Naive thymus-derived CD4-positive, alpha-beta T cell (primary cell): ENCODE results near the gene DAPK1. TPM values are rescaled to one million over a fixed set of nuclear protein-coding genes. Genes with fewer than 3 reads are reported as not detected.

Experiments used
- ATAC-seq: fragments of 150-1000 bp; cut with Tn5 transposase; 2 replicates; pipeline ENCODE4 v1.10.0; 2021; ENCODE audit warnings: mild to moderate bottlenecking, moderate library complexity
- CTCF ChIA-PET: fragments of 350-600 bp; sonication (Branson Sonifier 250); formaldehyde crosslinking; loops from one replicate; lab custom pipeline; 2021; ENCODE audit warnings: antibody characterized with exemption; lab: Charles Lee
- POLR2A ChIA-PET: fragments of 350-600 bp; sonication (Branson Sonifier 250); formaldehyde crosslinking; loops from one replicate; lab custom pipeline; 2021; ENCODE audit warnings: antibody characterized with exemption, inconsistent platforms; lab: Charles Lee
- DNase-seq, 9 donors: peaks; one replicate each; pipeline versions ENCODE4 v3.0.0 to v3.0.0-alpha.2; 2020 to 2022; ENCODE audit warnings: mixed read lengths in 1 of 9
- H3K27ac ChIP-seq: one replicate; pipeline ENCODE4 v1.7.0; 2013; ENCODE audit warnings: mild to moderate bottlenecking, low read depth, low read length, moderate library complexity
- H3K27me3 ChIP-seq, 2 donors: one replicate each; pipeline ENCODE4 v1.7.0; 2013; ENCODE audit warnings: low read length in 2 of 2, mild to moderate bottlenecking in 2 of 2, moderate library complexity in 2 of 2; ENCODE audit not compliant: control insufficient read depth in 2 of 2, insufficient read depth in 2 of 2
- H3K36me3 ChIP-seq, 3 experiments: 1 replicate in 2 of 3; 2 replicates in 1 of 3; pipeline ENCODE4 v1.7.0; 2013; ENCODE audit warnings: low read length in 3 of 3, mild to moderate bottlenecking in 3 of 3, moderate library complexity in 1 of 3; ENCODE audit not compliant: insufficient read depth in 3 of 3, control insufficient read depth in 2 of 3
- H3K4me1 ChIP-seq, 2 donors: one replicate each; pipeline ENCODE4 v1.7.0; 2013; ENCODE audit warnings: low read length in 2 of 2, mild to moderate bottlenecking in 2 of 2, moderate library complexity in 1 of 2; ENCODE audit not compliant: control insufficient read depth in 2 of 2, insufficient read depth in 2 of 2
- H3K4me3 ChIP-seq: 2 replicates; pipeline ENCODE4 v1.7.0; 2013; ENCODE audit warnings: mild to moderate bottlenecking, low read length
- H3K9me3 ChIP-seq, 3 experiments: 1 replicate in 2 of 3; 2 replicates in 1 of 3; pipeline ENCODE4 v1.7.0; 2013; ENCODE audit warnings: low read length in 3 of 3; ENCODE audit not compliant: control insufficient read depth in 2 of 3
- H3K27ac Mint-ChIP-seq, 9 donors: one replicate each; pipeline ENCODE4 v1.8.0; 2020 to 2022; ENCODE audit warnings: mixed read lengths in 9 of 9, mild to moderate bottlenecking in 8 of 9, moderate library complexity in 5 of 9, inconsistent platforms in 2 of 9
- H3K27me3 Mint-ChIP-seq, 5 donors: one replicate each; pipeline ENCODE4 v1.8.0; 2021 to 2022; ENCODE audit warnings: mixed read lengths in 5 of 5, mild to moderate bottlenecking in 1 of 5
- H3K36me3 Mint-ChIP-seq, 5 donors: one replicate each; pipeline ENCODE4 v1.8.0; 2020 to 2022; ENCODE audit warnings: mixed read lengths in 5 of 5, mild to moderate bottlenecking in 3 of 5, inconsistent platforms in 1 of 5
- H3K4me1 Mint-ChIP-seq, 7 donors: one replicate each; pipeline ENCODE4 v1.8.0; 2020 to 2022; ENCODE audit warnings: mixed read lengths in 7 of 7, mild to moderate bottlenecking in 3 of 7, inconsistent platforms in 1 of 7
- H3K4me3 Mint-ChIP-seq, 10 donors: one replicate each; pipeline ENCODE4 v1.8.0; 2020 to 2022; ENCODE audit warnings: mild to moderate bottlenecking in 10 of 10, mixed read lengths in 10 of 10, moderate library complexity in 6 of 10, inconsistent platforms in 2 of 10
- H3K9me3 Mint-ChIP-seq, 11 donors: one replicate each; pipeline ENCODE4 v1.8.0; 2020 to 2022; ENCODE audit warnings: mixed read lengths in 11 of 11, mild to moderate bottlenecking in 4 of 11, inconsistent platforms in 1 of 11, moderate library complexity in 1 of 11
- intact Hi-C, 2 donors: fragments of 100-400 bp; cut with micrococcal nuclease; formaldehyde crosslinking; loops; one replicate each; pipeline ENCODE4 v1.15.1; 2023
- polyA plus RNA-seq, 2 donors: library from polyadenylated mRNA; unstranded; fragments of 300-500 nt; fragmentation: Illumina TruSeq; gene quantifications; one replicate each; pipeline ENCODE4 v1.2.3, GENCODE V29; 2021
- total RNA-seq, 6 experiments: library from RNA in 5 of 6; stranded (reverse) in 5 of 6; gene quantifications; 1 replicate in 5 of 6; 2 replicates in 1 of 6; pipeline ENCODE4 v1.2.3 and lab custom pipeline; 2021 to 2026

DAPK1 gene
- total and polyA plus RNA-seq, 7 experiments from 2014 or later: 0.20 to 44.8 (median 1.9) TPM

DNA sequence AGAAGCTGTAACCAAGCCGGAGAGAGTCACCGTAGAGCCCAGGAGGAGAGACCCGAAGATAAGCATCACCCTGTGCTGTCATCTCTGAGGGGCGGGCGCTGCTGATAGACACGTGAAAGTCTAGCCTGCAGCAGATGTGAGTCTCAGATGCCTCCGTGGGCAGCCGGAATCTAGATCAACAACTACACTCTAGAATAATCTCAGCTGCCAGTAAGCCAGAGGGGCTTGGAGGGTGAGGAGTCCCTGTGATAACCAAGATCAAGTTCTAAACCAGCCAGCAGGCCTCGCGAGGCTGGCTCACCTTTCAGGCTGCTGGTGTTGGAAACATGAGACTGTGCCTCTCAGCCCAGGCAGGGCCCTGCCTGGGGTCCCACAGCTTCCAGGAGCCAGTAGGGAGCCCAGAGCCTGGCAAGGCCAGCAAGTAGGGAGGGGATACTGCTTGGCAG, 54.1 kb downstream of the DAPK1 start:
- H3K4me3 ChIP-seq: no peak overlapping the region
- H3K27me3 ChIP-seq: no peaks in the 10 kb centered on the region
- intact Hi-C loops: no loop called here
- no peak overlapping the region for H3K27ac ChIP-seq
- H3K27ac Mint-ChIP-seq: no peak overlapping the region
- ATAC-seq: no peak
- no peak overlapping the region for H3K4me3 Mint-ChIP-seq
- peaks cover 2 to 23% (median 7%) of the 10 kb centered on the region in 5 donors for H3K27me3 Mint-ChIP-seq
- H3K36me3 Mint-ChIP-seq: no peaks in the 10 kb centered on the region
- H3K9me3 ChIP-seq: no peaks in the 10 kb centered on the region
- ChIA-PET CTCF (no interaction called here), POLR2A (no interaction called here)
- no peaks in the 10 kb centered on the region for H3K36me3 ChIP-seq
- no peak for DNase-seq
- peaks cover 0 to 9% (median 2%) of the 10 kb centered on the region in 7 donors for H3K4me1 Mint-ChIP-seq
- H3K9me3 Mint-ChIP-seq: peaks cover 0 to 3% (median 0%) of the 10 kb centered on the region in 11 donors
- H3K4me1 ChIP-seq: no peaks in the 10 kb centered on the region

DNA sequence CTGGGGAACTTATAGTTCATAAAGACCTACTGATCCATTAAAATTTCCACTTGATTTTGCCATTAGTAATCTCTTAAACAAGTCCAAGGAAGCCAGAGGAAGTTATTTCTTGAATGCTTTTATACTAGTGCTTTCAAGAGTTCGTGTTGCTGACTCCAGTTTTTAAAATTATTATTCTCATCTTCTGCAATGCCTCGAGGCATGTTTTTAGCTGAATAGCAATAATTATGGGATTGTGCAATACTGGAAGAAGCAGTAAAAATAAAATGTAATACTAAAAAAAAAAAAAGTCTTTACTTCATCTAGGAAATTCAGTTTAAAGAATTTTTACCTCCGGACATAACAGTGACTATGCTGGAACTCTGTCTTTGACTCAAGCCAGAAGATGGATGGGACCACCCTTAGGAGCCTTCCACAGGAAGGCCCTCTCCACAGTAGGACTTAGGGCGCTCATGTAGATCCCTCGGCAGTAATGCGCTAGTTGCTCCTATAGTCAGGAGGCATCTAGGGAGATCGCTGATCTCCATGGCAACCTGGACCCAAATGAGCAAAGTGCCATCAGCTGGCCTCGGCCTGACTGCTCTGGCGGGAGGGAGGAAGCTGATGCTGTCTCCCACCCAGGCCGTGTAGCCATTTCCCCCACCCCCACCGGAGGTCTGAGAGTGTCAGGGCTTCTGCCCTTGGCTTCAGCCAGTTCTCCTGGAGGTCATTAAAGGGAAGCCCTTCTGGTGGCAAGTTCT, 56.7 kb downstream of the DAPK1 start:
- H3K4me3 ChIP-seq: no peak overlapping the region
- H3K4me1 ChIP-seq: no peaks in the 10 kb centered on the region
- H3K27ac ChIP-seq: no peak overlapping the region
- peak; percentile 7 for ATAC-seq
- peaks cover 0 to 9% (median 4%) of the 10 kb centered on the region in 7 donors for H3K4me1 Mint-ChIP-seq
- ChIA-PET CTCF (no interaction called here), POLR2A (no interaction called here)
- H3K36me3 ChIP-seq: no peaks in the 10 kb centered on the region
- H3K27me3 Mint-ChIP-seq: peaks cover 2 to 26% (median 7%) of the 10 kb centered on the region in 5 donors
- no peak for DNase-seq
- H3K4me3 Mint-ChIP-seq: no peak overlapping the region
- no peaks in the 10 kb centered on the region for H3K36me3 Mint-ChIP-seq
- H3K9me3 ChIP-seq: no peaks in the 10 kb centered on the region
- no peaks in the 10 kb centered on the region for H3K27me3 ChIP-seq
- intact Hi-C loops: no loop called here
- H3K9me3 Mint-ChIP-seq: no peaks in the 10 kb centered on the region
- no peak overlapping the region for H3K27ac Mint-ChIP-seq

DNA sequence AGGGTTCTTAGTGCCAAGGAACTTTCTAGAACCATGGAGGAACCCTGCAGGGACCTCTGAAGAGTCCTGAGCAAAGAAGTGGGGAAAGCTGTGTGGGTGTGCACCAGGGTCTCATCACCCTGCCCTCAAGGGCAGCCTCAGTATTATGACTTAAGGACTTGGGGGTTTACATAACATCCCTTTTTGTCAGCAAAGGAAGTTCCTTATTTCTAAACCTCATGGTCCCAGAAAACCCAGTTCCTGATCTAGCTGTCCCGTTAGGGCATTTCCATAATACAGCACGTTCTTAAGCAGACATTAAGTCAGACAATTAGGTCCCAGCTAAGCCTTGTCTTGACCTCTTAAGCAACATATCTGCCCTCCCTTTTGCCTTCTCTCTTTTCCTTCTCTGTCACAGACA, 57.3 kb downstream of the DAPK1 start:
- H3K4me1 ChIP-seq: no peaks in the 10 kb centered on the region
- Mint-ChIP-seq H3K4me1 (peaks cover 0 to 7% (median 2%) of the 10 kb centered on the region in 7 donors), H3K9me3 (peaks cover 0 to 2% (median 0%) of the 10 kb centered on the region in 11 donors), H3K27me3 (peaks cover 2 to 25% (median 7%) of the 10 kb centered on the region in 5 donors), H3K4me3 (no peak overlapping the region), H3K36me3 (no peaks in the 10 kb centered on the region), H3K27ac (no peak overlapping the region)
- ATAC-seq: peak; percentile 68
- DNase-seq: no peak
- no peaks in the 10 kb centered on the region for H3K9me3 ChIP-seq
- no peaks in the 10 kb centered on the region for H3K36me3 ChIP-seq
- H3K27ac ChIP-seq: no peak overlapping the region
- CTCF ChIA-PET: no interaction called here
- intact Hi-C loops: no loop called here
- H3K27me3 ChIP-seq: no peaks in the 10 kb centered on the region
- POLR2A ChIA-PET: no interaction called here
- H3K4me3 ChIP-seq: no peak overlapping the region

DNA sequence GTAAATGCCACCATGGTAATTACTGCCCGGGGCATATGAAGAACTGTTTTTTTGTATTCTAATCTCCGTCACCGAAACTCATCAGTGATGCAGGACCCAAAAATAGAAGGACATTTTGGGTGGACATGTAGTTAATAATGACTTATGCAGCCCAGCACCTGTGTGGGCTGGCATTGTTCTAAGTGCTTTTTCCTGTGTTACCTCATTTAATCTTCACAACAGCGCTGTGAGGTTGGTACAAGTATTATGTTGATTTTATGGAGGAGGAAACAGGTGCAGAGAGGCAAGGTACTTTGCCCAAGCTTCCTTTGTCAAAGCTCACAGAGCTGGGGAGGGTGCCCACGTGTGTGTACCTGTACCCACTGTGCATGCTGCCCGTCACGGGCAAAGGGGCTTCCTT, 58.4 kb downstream of the DAPK1 start:
- Histone ChIP-seq H3K4me1 (no peaks in the 10 kb centered on the region), H3K27ac (no peak overlapping the region), H3K4me3 (no peak overlapping the region), H3K36me3 (no peaks in the 10 kb centered on the region), H3K9me3 (no peaks in the 10 kb centered on the region), H3K27me3 (no peaks in the 10 kb centered on the region)
- CTCF ChIA-PET: no interaction called here
- intact Hi-C loops: no loop called here
- H3K27me3 Mint-ChIP-seq: peaks cover 2 to 28% (median 7%) of the 10 kb centered on the region in 5 donors
- H3K4me1 Mint-ChIP-seq: peaks cover 0 to 5% (median 0%) of the 10 kb centered on the region in 7 donors
- no peaks in the 10 kb centered on the region for H3K36me3 Mint-ChIP-seq
- H3K27ac Mint-ChIP-seq: peak overlapping the region in 1 of 9 donors; percentile 68
- POLR2A ChIA-PET: no interaction called here
- DNase-seq (no peak), ATAC-seq (no peak)
- H3K9me3 Mint-ChIP-seq: peaks cover 0 to 2% (median 0%) of the 10 kb centered on the region in 11 donors
- no peak overlapping the region for H3K4me3 Mint-ChIP-seq

DNA sequence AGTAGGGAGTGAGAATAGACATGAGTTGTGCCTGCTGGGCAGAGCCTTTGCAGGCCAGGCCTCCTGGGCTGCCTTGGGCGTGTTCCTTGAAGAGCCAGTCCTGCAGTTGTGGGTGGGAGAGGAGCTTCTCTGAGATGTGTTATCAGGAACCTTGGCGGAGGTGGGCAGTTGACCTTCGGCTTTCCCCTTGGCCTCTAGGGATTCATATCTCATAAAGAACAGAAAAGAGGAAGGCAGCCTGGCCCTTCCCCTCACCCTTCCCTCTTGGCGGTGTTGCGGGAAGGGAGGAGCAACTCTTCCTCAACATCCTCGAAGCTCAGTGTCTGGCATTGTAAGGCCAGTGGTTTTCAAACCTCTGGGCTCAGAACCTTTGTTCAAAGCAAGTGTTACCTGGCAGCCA, 59.2 kb downstream of the DAPK1 start:
- POLR2A ChIA-PET: no interaction called here
- H3K36me3 Mint-ChIP-seq: no peaks in the 10 kb centered on the region
- H3K4me3 Mint-ChIP-seq: no peak overlapping the region
- H3K27ac ChIP-seq: no peak overlapping the region
- peaks cover 0 to 5% (median 0%) of the 10 kb centered on the region in 7 donors for H3K4me1 Mint-ChIP-seq
- DNase-seq (no peak), ATAC-seq (peak; percentile 31)
- intact Hi-C loops: no loop called here
- H3K27ac Mint-ChIP-seq: no peak overlapping the region
- no peaks in the 10 kb centered on the region for H3K9me3 ChIP-seq
- H3K27me3 ChIP-seq: no peaks in the 10 kb centered on the region
- peaks cover 0 to 21% (median 7%) of the 10 kb centered on the region in 5 donors for H3K27me3 Mint-ChIP-seq
- no peaks in the 10 kb centered on the region for H3K36me3 ChIP-seq
- CTCF ChIA-PET: no interaction called here
- peaks cover 0 to 2% (median 0%) of the 10 kb centered on the region in 11 donors for H3K9me3 Mint-ChIP-seq
- no peaks in the 10 kb centered on the region for H3K4me1 ChIP-seq
- no peak overlapping the region for H3K4me3 ChIP-seq

DNA sequence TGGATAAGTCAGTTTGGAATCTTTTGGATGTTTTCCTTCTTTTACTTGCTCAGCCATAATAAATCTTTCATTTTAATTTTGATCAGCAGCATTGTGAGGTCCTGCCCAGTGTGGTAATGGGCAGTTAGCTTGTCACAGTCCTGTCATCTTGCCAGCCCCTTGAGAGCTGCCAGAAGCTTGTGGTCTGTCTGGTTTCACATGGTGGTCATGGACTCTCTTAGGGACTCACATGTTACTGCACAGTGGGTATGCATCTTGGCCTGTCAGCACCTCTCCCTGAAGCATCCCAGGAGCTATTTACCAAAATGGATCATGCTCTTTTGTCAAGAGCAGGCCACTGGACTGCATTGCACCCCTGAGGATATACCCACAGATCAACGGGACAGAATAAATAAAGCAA, 60.3 kb downstream of the DAPK1 start:
- CTCF ChIA-PET: no interaction called here
- H3K4me3 ChIP-seq: no peak overlapping the region
- Mint-ChIP-seq H3K9me3 (peaks cover 0 to 2% (median 0%) of the 10 kb centered on the region in 11 donors), H3K36me3 (no peaks in the 10 kb centered on the region), H3K4me1 (peaks cover 0 to 5% (median 0%) of the 10 kb centered on the region in 7 donors), H3K27me3 (peaks cover 0 to 21% (median 7%) of the 10 kb centered on the region in 5 donors), H3K27ac (no peak overlapping the region), H3K4me3 (no peak overlapping the region)
- DNase-seq: no peak
- H3K4me1 ChIP-seq: no peaks in the 10 kb centered on the region
- H3K9me3 ChIP-seq: no peaks in the 10 kb centered on the region
- H3K36me3 ChIP-seq: no peaks in the 10 kb centered on the region
- H3K27ac ChIP-seq: no peak overlapping the region
- no peak for ATAC-seq
- POLR2A ChIA-PET: no interaction called here
- intact Hi-C loops: no loop called here
- H3K27me3 ChIP-seq: no peaks in the 10 kb centered on the region
